H1 (cell line): ENCODE measurements around the gene NADSYN1. TPM values are rescaled to one million over a fixed set of nuclear protein-coding genes. Genes with fewer than 3 reads are reported as not detected.

Experiments used
- CTCF ChIA-PET: fragments of 300-600 bp; sonication (Branson Sonifier 250); formaldehyde crosslinking; loops from one replicate; lab custom pipeline; 2021; ENCODE audit not compliant: partially characterized antibody; lab: Charles Lee
- POLR2A ChIA-PET: fragments of 300-600 bp; sonication (Branson Sonifier 250); formaldehyde crosslinking; loops from one replicate; lab custom pipeline; 2021; ENCODE audit warnings: inconsistent platforms; ENCODE audit not compliant: partially characterized antibody; lab: Charles Lee
- DNase-seq, 2 experiments: peaks; one replicate each; pipeline versions ENCODE4 v3.0.0 to v3.0.0-alpha.2; 2010 to 2022; ENCODE audit warnings: low spot score in 2 of 2, low read depth in 1 of 2, mixed read lengths in 1 of 2
- FAIRE-seq: peaks from 2 replicates; lab custom pipeline; 2011; peaks lifted over from hg19 to GRCh38; lab: Jason Lieb, UNC
- H2AFZ ChIP-seq: 2 replicates; pipeline ENCODE4 v1.8.1; 2012; ENCODE audit warnings: low read length, inconsistent platforms
- H2AK5ac ChIP-seq: 2 replicates; pipeline ENCODE4 v1.6.1; 2013; ENCODE audit warnings: low read depth, low read length
- H2BK120ac ChIP-seq: replicated peaks from 2 replicates; pipeline ENCODE3; 2013; ENCODE audit warnings: low read depth, low read length, inconsistent platforms
- H2BK12ac ChIP-seq: 2 replicates; pipeline ENCODE4 v1.6.1; 2013; ENCODE audit warnings: low read depth, low read length
- H2BK15ac ChIP-seq: 2 replicates; pipeline ENCODE4 v1.6.1; 2013; ENCODE audit warnings: low read length
- H2BK20ac ChIP-seq: 2 replicates; pipeline ENCODE4 v1.6.1; 2013; ENCODE audit warnings: low read length
- H2BK5ac ChIP-seq: 2 replicates; pipeline ENCODE4 v1.6.1; 2013; ENCODE audit warnings: low read depth, low read length
- H3K14ac ChIP-seq: 2 replicates; pipeline ENCODE4 v1.6.1; 2013; ENCODE audit warnings: inconsistent platforms; ENCODE audit not compliant: insufficient read length
- H3K18ac ChIP-seq: 2 replicates; pipeline ENCODE4 v1.6.1; 2013; ENCODE audit warnings: low read length; ENCODE audit errors: extremely low read depth
- H3K23ac ChIP-seq: 2 replicates; pipeline ENCODE4 v1.6.1; 2013; ENCODE audit warnings: inconsistent platforms; ENCODE audit not compliant: insufficient read length
- H3K23me2 ChIP-seq: 2 replicates; pipeline ENCODE4 v1.6.1; 2013; ENCODE audit warnings: low read depth, low read length
- H3K27ac ChIP-seq: 2 replicates; pipeline ENCODE4 v1.6.1; 2011; ENCODE audit warnings: low read depth, low read length, inconsistent platforms
- H3K27me3 ChIP-seq, 4 experiments: replicated peaks in 1 of 4; 1 replicate in 1 of 4; 2 replicates in 3 of 4; pipeline versions ENCODE4 v1.6.1 to v1.8.1; 2011 to 2013; ENCODE audit warnings: low read length in 3 of 4, mild to moderate bottlenecking in 3 of 4, inconsistent platforms in 2 of 4, mixed read lengths in 2 of 4, moderate library complexity in 1 of 4; ENCODE audit not compliant: control insufficient read depth in 3 of 4, insufficient read depth in 3 of 4; ENCODE audit errors: extremely low read depth in 1 of 4
- H3K36me3 ChIP-seq, 4 experiments: 2 replicates each; pipeline versions ENCODE4 v1.6.1 to v1.8.1; 2011 to 2013; ENCODE audit warnings: mild to moderate bottlenecking in 4 of 4, low read length in 3 of 4, moderate library complexity in 2 of 4, control low read depth in 1 of 4, inconsistent platforms in 1 of 4; ENCODE audit not compliant: insufficient read depth in 4 of 4, control insufficient read depth in 2 of 4
- H3K4ac ChIP-seq: replicated peaks from 2 replicates; pipeline ENCODE3; 2013; ENCODE audit warnings: low read length, low read depth, mixed read lengths, inconsistent platforms; ENCODE audit not compliant: insufficient read length
- H3K4me1 ChIP-seq, 4 experiments: replicated peaks in 1 of 4; 1 replicate in 1 of 4; 2 replicates in 3 of 4; pipeline versions ENCODE4 v1.6.1 to v1.8.1; 2011 to 2013; ENCODE audit warnings: low read length in 3 of 4, inconsistent platforms in 2 of 4, mixed read lengths in 1 of 4; ENCODE audit not compliant: insufficient read depth in 4 of 4, control insufficient read depth in 3 of 4
- H3K4me2 ChIP-seq, 2 experiments: 2 replicates each; pipeline versions ENCODE4 v1.6.1 to v1.8.1; 2011 to 2013; ENCODE audit warnings: low read depth in 2 of 2, low read length in 2 of 2, control low read depth in 1 of 2, inconsistent platforms in 1 of 2, mild to moderate bottlenecking in 1 of 2; ENCODE audit not compliant: insufficient read depth in 1 of 2
- H3K4me3 ChIP-seq, 4 experiments: fragments of 200-600, 300-600 bp in 1 of 4; sonication (generic), shearing (Covaris generic), sonication (Bioruptor Twin) in 1 of 4; 2 replicates each; pipeline versions ENCODE4 v1.5.1 to v1.8.1; 2011 to 2016; ENCODE audit warnings: low read length in 4 of 4, low read depth in 3 of 4, control low read depth in 2 of 4, inconsistent platforms in 2 of 4, mild to moderate bottlenecking in 2 of 4, mixed read lengths in 1 of 4, moderate library complexity in 1 of 4; ENCODE audit not compliant: insufficient read depth in 2 of 4; ENCODE audit errors: extremely low read depth in 1 of 4
- H3K56ac ChIP-seq: replicated peaks from 2 replicates; pipeline ENCODE3; 2013; ENCODE audit warnings: low read depth, mild to moderate bottlenecking, mixed read lengths, low read length, inconsistent platforms; ENCODE audit not compliant: insufficient read length
- H3K79me1 ChIP-seq: 2 replicates; pipeline ENCODE4 v1.6.1; 2013; ENCODE audit warnings: low read depth, low read length, control low read depth
- H3K79me2 ChIP-seq, 2 experiments: 2 replicates each; pipeline versions ENCODE4 v1.6.1 to v1.8.1; 2012 to 2013; ENCODE audit warnings: low read length in 2 of 2, mild to moderate bottlenecking in 2 of 2, inconsistent platforms in 1 of 2; ENCODE audit not compliant: insufficient read depth in 2 of 2, control insufficient read depth in 1 of 2
- H3K9ac ChIP-seq, 4 experiments: replicated peaks in 1 of 4; 1 replicate in 1 of 4; 2 replicates in 3 of 4; pipeline versions ENCODE4 v1.6.1 to v1.8.1; 2011 to 2013; ENCODE audit warnings: low read depth in 3 of 4, low read length in 3 of 4, control low read depth in 2 of 4, mild to moderate bottlenecking in 2 of 4, moderate library complexity in 2 of 4, inconsistent platforms in 1 of 4; ENCODE audit errors: extremely low read depth in 1 of 4
- H3K9me3 ChIP-seq, 2 experiments: 2 replicates each; pipeline versions ENCODE4 v1.6.1 to v1.8.1; 2012 to 2013; ENCODE audit warnings: mild to moderate bottlenecking in 2 of 2, moderate library complexity in 2 of 2, control low read depth in 1 of 2, inconsistent platforms in 1 of 2, low read depth in 1 of 2, low read length in 1 of 2, mixed read lengths in 1 of 2; ENCODE audit not compliant: insufficient read depth in 2 of 2
- H4K20me1 ChIP-seq, 2 experiments: replicated peaks in 1 of 2; 2 replicates each; pipeline versions ENCODE3 to v1.8.1; 2011 to 2013; ENCODE audit warnings: inconsistent platforms in 2 of 2, low read length in 2 of 2, mild to moderate bottlenecking in 1 of 2; ENCODE audit not compliant: insufficient read depth in 2 of 2, control insufficient read depth in 1 of 2
- H4K5ac ChIP-seq: 2 replicates; pipeline ENCODE4 v1.6.1; 2013; ENCODE audit warnings: low read length, low read depth, mixed read lengths, inconsistent platforms; ENCODE audit not compliant: insufficient read length
- H4K8ac ChIP-seq: 2 replicates; pipeline ENCODE4 v1.8.0; 2013; ENCODE audit warnings: mild to moderate bottlenecking, moderate library complexity, low read length, inconsistent platforms; ENCODE audit not compliant: insufficient read depth; ENCODE audit errors: extremely low read depth
- H4K91ac ChIP-seq: replicated peaks from 2 replicates; pipeline ENCODE3; 2013; ENCODE audit warnings: low read length, mixed read lengths, inconsistent platforms; ENCODE audit not compliant: insufficient read length
- BACH1 ChIP-seq: IDR thresholded peaks from 2 replicates; pipeline ENCODE4 v1.6.1; 2012; ENCODE audit warnings: low read length, improper control_type of control experiment
- GTF2F1 ChIP-seq: IDR thresholded peaks from 2 replicates; pipeline ENCODE4 v1.6.1; 2012; ENCODE audit warnings: low read depth, low read length, improper control_type of control experiment, borderline replicate concordance
- HDAC2 ChIP-seq, 2 experiments: fragments of 300-600 bp in 1 of 2; sonication (generic) in 1 of 2; IDR thresholded peaks; 2 replicates each; pipeline ENCODE4 v1.6.1; 2011 to 2012; ENCODE audit warnings: low read depth in 2 of 2, low read length in 2 of 2, mild to moderate bottlenecking in 2 of 2, moderate library complexity in 2 of 2, borderline replicate concordance in 1 of 2, inconsistent platforms in 1 of 2
- KDM4A ChIP-seq: IDR thresholded peaks from one replicate; pipeline ENCODE4 v1.7.1; 2012; ENCODE audit warnings: low read depth, mild to moderate bottlenecking, moderate library complexity, low read length, inconsistent platforms; ENCODE audit not compliant: severe bottlenecking
- PHF8 ChIP-seq: fragments of 200-600 bp; sonication (generic); conservative IDR thresholded peaks from 2 replicates; pipeline ENCODE4 v1.7.1; 2012; ENCODE audit warnings: low read depth, mild to moderate bottlenecking, inconsistent platforms, low read length, moderate library complexity
- POU5F1 ChIP-seq: IDR thresholded peaks from 2 replicates; pipeline ENCODE4 v1.6.1; 2011; ENCODE audit warnings: low read depth, mild to moderate bottlenecking, low read length, moderate library complexity
- RBBP5 ChIP-seq: IDR thresholded peaks from 2 replicates; pipeline ENCODE4 v1.7.1; 2012; ENCODE audit warnings: low read depth, mild to moderate bottlenecking, inconsistent platforms, low read length, moderate library complexity, borderline replicate concordance
- RXRA ChIP-seq: IDR thresholded peaks from 2 replicates; pipeline ENCODE4 v1.6.1; 2011; ENCODE audit warnings: low read depth, mild to moderate bottlenecking, low read length, moderate library complexity; ENCODE audit not compliant: insufficient read depth
- SAP30 ChIP-seq: fragments of 300-600 bp; sonication (generic); IDR thresholded peaks from 2 replicates; pipeline ENCODE4 v1.7.1; 2012; ENCODE audit warnings: low read length, moderate library complexity, mild to moderate bottlenecking, inconsistent platforms; ENCODE audit not compliant: insufficient read depth, insufficient replicate concordance
- SIN3A ChIP-seq, 2 experiments: IDR thresholded peaks in 1 of 2; conservative IDR thresholded peaks in 1 of 2; 2 replicates each; pipeline ENCODE4 v1.6.1; 2011 to 2012; ENCODE audit warnings: low read length in 2 of 2, improper control_type of control experiment in 1 of 2, low read depth in 1 of 2, mild to moderate bottlenecking in 1 of 2
- TEAD4 ChIP-seq: IDR thresholded peaks from 2 replicates; pipeline ENCODE4 v1.6.1; 2012; ENCODE audit warnings: low read depth, low read length, inconsistent platforms, mixed read lengths
- YY1 ChIP-seq: IDR thresholded peaks from 2 replicates; pipeline ENCODE4 v1.6.1; 2011; ENCODE audit warnings: low read depth, mild to moderate bottlenecking, low read length
- WGBS, 2 experiments: shearing (Covaris generic) in 1 of 2; methylation state at CpG; one replicate each; pipeline versions ENCODE4 v1.1.6 to v1.1.7; 2013 to 2015; ENCODE audit warnings: low lambda C conversion rate in 2 of 2, mixed read lengths in 2 of 2, inconsistent platforms in 1 of 2, low coverage in 1 of 2, missing lambda C conversion rate in 1 of 2; ENCODE audit not compliant: insufficient replicate concordance in 2 of 2, insufficient coverage in 1 of 2, insufficient read length in 1 of 2; ENCODE audit errors: extremely low coverage in 1 of 2, missing lambda C conversion rate in 1 of 2; 5-methylcytosine and 5-hydroxymethylcytosine counted together
- polyA plus RNA-seq, 7 experiments: library from polyadenylated mRNA; depleted of rRNA in 3 of 7; stranded (reverse) in 5 of 7; unstranded in 2 of 7; fragments of >200 nt in 5 of 7; fragments of 200-250 nt in 2 of 7; gene quantifications; 1 replicate in 5 of 7; 2 replicates in 1 of 7; 4 replicates in 1 of 7; pipeline versions ENCODE4 v1.2.1 to v1.2.3, GENCODE V29; 2011 to 2013; ENCODE audit warnings: missing spikeins in 2 of 7, mixed read lengths in 2 of 7
- total RNA-seq: library from RNA; stranded (reverse); fragmentation: NEBNext Ultra II Directional; extraction: Animal tissue kit (Norgen Biotek cat#: 25700); gene quantifications from 2 replicates; pipeline ENCODE4 v1.2.1, GENCODE V29; 2021

NADSYN1 gene
- total and polyA plus RNA-seq, 2 of the 8 experiments (the other 6 are each of a cell fraction or from before 2014, with no cell fraction given), result 38.3 to 38.6 TPM

DNA sequence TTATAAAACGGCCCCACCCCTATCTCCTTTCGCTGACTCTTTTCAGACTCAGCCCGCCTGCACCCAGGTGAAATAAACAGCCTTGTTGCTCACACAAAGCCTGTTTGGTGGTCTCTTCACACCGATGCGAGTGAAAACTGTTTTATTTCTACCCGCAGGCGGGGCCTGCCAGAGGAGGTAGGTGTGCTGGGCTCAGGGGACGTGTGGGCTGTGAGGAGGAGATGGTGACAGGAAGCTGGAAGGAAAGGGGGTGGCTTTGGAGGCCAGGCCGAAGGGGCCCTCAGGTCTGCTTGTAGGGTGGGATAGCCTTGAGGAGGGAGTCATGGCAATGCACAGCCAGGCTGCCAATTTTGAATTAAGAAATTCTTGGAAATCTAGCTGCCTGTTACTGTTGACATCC is 52.8 kb downstream of the NADSYN1 start:
- H2BK5ac ChIP-seq, result 0 out of 2 replicates have a peak overlapping the region, but pooled peaks have one; percentile 63
- peaks cover 0 to 8% (median 5%) of the 10 kb centered on the region in 4 experiments; a peak in 5 of 7 replicates for H3K4me1 ChIP-seq
- no peak overlapping the region for H3K23ac ChIP-seq
- no peak overlapping the region for H3K4ac ChIP-seq
- CTCF ChIA-PET, result interaction anchor here (1.4 kb wide), 1 partner anchor 43 kb away, joined by 3 read pairs; no protein-coding TSS in a partner anchor
- no peak overlapping the region for H2BK12ac ChIP-seq
- no peaks in the 10 kb centered on the region for H3K79me2 ChIP-seq
- no peak overlapping the region for H4K5ac ChIP-seq
- no peak overlapping the region; the same call in 1 of the 2 replicates for H3K18ac ChIP-seq
- no peak overlapping the region for H3K56ac ChIP-seq
- no peak overlapping the region for H3K4me3 ChIP-seq
- H2BK20ac ChIP-seq, result no peak overlapping the region
- POLR2A ChIA-PET, result no interaction called here
- H3K14ac ChIP-seq, result no peak overlapping the region
- H3K36me3 ChIP-seq, result peaks cover 0 to 10% (median 0%) of the 10 kb centered on the region in 4 experiments; a peak in 1 of 8 replicates
- H2AFZ ChIP-seq, result no peak overlapping the region
- H3K9me3 ChIP-seq, result peaks cover 16 to 21% of the 10 kb centered on the region in 2 experiments
- no peaks in the 10 kb centered on the region for H4K20me1 ChIP-seq
- no peak overlapping the region for H2BK120ac ChIP-seq
- peak overlapping the region; percentile 86; the same call in 1 of the 2 replicates for H2AK5ac ChIP-seq
- no peak overlapping the region for H2BK15ac ChIP-seq
- no peak overlapping the region for H3K9ac ChIP-seq
- FAIRE-seq, result no peak
- H3K4me2 ChIP-seq, result no peak overlapping the region; a peak in 1 of 4 replicates
- no peaks in the 10 kb centered on the region for H3K23me2 ChIP-seq
- DNase-seq, result peak in 1 of 2 experiments; percentile 50
- H3K79me1 ChIP-seq, result no peaks in the 10 kb centered on the region
- WGBS, 2 experiments, result 75% methylated on average over 8 of the region's 9 CpGs; no CpG with 5 or more reads in 1 of the 2 experiments
- H4K8ac ChIP-seq, result no peak overlapping the region
- H3K27me3 ChIP-seq, result no peaks in the 10 kb centered on the region
- H4K91ac ChIP-seq, result no peak overlapping the region
- no peak overlapping the region for H3K27ac ChIP-seq
- TF ChIP-seq TEAD4 (no peak), GTF2F1 (no peak), YY1 (no peak), SIN3A (conservative IDR thresholded peaks at IDR 0.05 in 1 of 2, IDR thresholded peaks at IDR 0.05 in 1 of 2; ENCODE audit: low read depth in 1 of 2, low read length in 2 of 2) (no peak), BACH1 (no peak), SAP30 (no peak), RBBP5 (no peak), HDAC2 (IDR thresholded peaks at IDR 0.05; ENCODE audit: borderline replicate concordance in 1 of 2, low read depth in 2 of 2, low read length in 2 of 2) (no peak), RXRA (no peak), POU5F1 (no peak), KDM4A (no peak), PHF8 (no peak)
